Subcutaneous abdominal adipose tissue (tissue), 5 donors: Measurements from ENCODE around the gene IKZF4.

ENCODE experiments used
- H3K27ac ChIP-seq: one replicate; pipeline ENCODE4 v1.7.0; 2013; ENCODE audit warnings: low read depth, mild to moderate bottlenecking, inconsistent platforms, low read length, moderate library complexity
- H3K27me3 ChIP-seq, 5 donors: one replicate each; pipeline ENCODE4 v1.7.0; 2013; ENCODE audit warnings: low read length in 5 of 5, inconsistent platforms in 1 of 5; ENCODE audit not compliant: control insufficient read depth in 5 of 5, insufficient read depth in 4 of 5
- H3K36me3 ChIP-seq, 5 donors: one replicate each; pipeline ENCODE4 v1.7.0; 2013; ENCODE audit warnings: low read length in 5 of 5; ENCODE audit not compliant: control insufficient read depth in 5 of 5, insufficient read depth in 5 of 5
- H3K4me1 ChIP-seq, 5 donors: one replicate each; pipeline ENCODE4 v1.7.0; 2013; ENCODE audit warnings: low read length in 5 of 5, mild to moderate bottlenecking in 3 of 5, moderate library complexity in 1 of 5; ENCODE audit not compliant: control insufficient read depth in 5 of 5, insufficient read depth in 5 of 5
- H3K4me3 ChIP-seq, 5 donors: one replicate each; pipeline ENCODE4 v1.7.0; 2013; ENCODE audit warnings: low read length in 5 of 5, low read depth in 1 of 5
- H3K9ac ChIP-seq, 5 donors: one replicate each; pipeline ENCODE4 v1.7.0; 2013; ENCODE audit warnings: low read length in 5 of 5, mild to moderate bottlenecking in 4 of 5, moderate library complexity in 3 of 5
- H3K9me3 ChIP-seq, 5 donors: one replicate each; pipeline ENCODE4 v1.7.0; 2013; ENCODE audit warnings: low read length in 5 of 5; ENCODE audit not compliant: control insufficient read depth in 5 of 5
- donor health status: healthy.
- donor health status: healthy.
- donor health status: healthy.
- donor health status: healthy.
- donor health status: healthy.

Gene IKZF4

GRCh38 chr12:56011509-56012090, 9.2 kb upstream of the IKZF4 start:
- Histone ChIP-seq H3K9ac (no peak overlapping the region), H3K9me3 (no peaks in the 10 kb centered on the region), H3K27ac (no peak overlapping the region), H3K4me1 (peaks cover 1 to 32% (median 30%) of the 10 kb centered on the region in 5 donors), H3K27me3 (no peaks in the 10 kb centered on the region), H3K36me3 (peaks cover 0 to 3% (median 0%) of the 10 kb centered on the region in 5 donors), H3K4me3 (no peak overlapping the region)

GRCh38 chr12:56013482-56013881, 7.4 kb upstream of the IKZF4 start:
- Histone ChIP-seq H3K27ac (no peak overlapping the region), H3K4me1 (peaks cover 0 to 19% (median 17%) of the 10 kb centered on the region in 5 donors), H3K9ac (no peak overlapping the region), H3K27me3 (no peaks in the 10 kb centered on the region), H3K36me3 (peaks cover 0 to 9% (median 5%) of the 10 kb centered on the region in 5 donors), H3K9me3 (no peaks in the 10 kb centered on the region), H3K4me3 (no peak overlapping the region)

- H3K27ac ChIP-seq, result no peak overlapping the region
- H3K4me3 ChIP-seq, result no peak overlapping the region
- peaks cover 0 to 14% (median 12%) of the 10 kb centered on the region in 5 donors for H3K4me1 ChIP-seq
- H3K9me3 ChIP-seq, result no peaks in the 10 kb centered on the region
- peaks cover 0 to 12% (median 6%) of the 10 kb centered on the region in 5 donors for H3K36me3 ChIP-seq
- H3K27me3 ChIP-seq, result no peaks in the 10 kb centered on the region
- H3K9ac ChIP-seq, result no peak overlapping the region
These were observed 6.6 kb upstream of the IKZF4 start for GRCh38 chr12:56014205-56014604.

- Histone ChIP-seq H3K36me3 (peaks cover 0 to 15% (median 8%) of the 10 kb centered on the region in 5 donors), H3K4me3 (no peak overlapping the region), H3K4me1 (peaks cover 0 to 22% (median 18%) of the 10 kb centered on the region in 5 donors), H3K9me3 (no peaks in the 10 kb centered on the region), H3K27ac (no peak overlapping the region), H3K27me3 (no peaks in the 10 kb centered on the region), H3K9ac (no peak overlapping the region)
These were observed 3.7 kb upstream of the IKZF4 start for GRCh38 chr12:56017181-56017580.

GRCh38 chr12:56018356-56018755, 2.5 kb upstream of the IKZF4 start:
- H3K9ac ChIP-seq, result no peak overlapping the region
- H3K27ac ChIP-seq, result no peak overlapping the region
- no peaks in the 10 kb centered on the region for H3K9me3 ChIP-seq
- H3K36me3 ChIP-seq, result peaks cover 0 to 15% (median 8%) of the 10 kb centered on the region in 5 donors
- H3K4me3 ChIP-seq, result no peak overlapping the region
- H3K4me1 ChIP-seq, result peaks cover 0 to 23% (median 18%) of the 10 kb centered on the region in 5 donors
- no peaks in the 10 kb centered on the region for H3K27me3 ChIP-seq

- H3K9me3 ChIP-seq, result no peaks in the 10 kb centered on the region
- peaks cover 0 to 23% (median 18%) of the 10 kb centered on the region in 5 donors for H3K4me1 ChIP-seq
- peak overlapping the region; percentile 37 for H3K27ac ChIP-seq
- H3K36me3 ChIP-seq, result peaks cover 0 to 38% (median 16%) of the 10 kb centered on the region in 5 donors
- peak overlapping the region in 4 of 5 donors; percentile 4 to 52 (median 28) for H3K9ac ChIP-seq
- peak overlapping the region; percentile 10 to 64 (median 36) for H3K4me3 ChIP-seq
- H3K27me3 ChIP-seq, result no peaks in the 10 kb centered on the region
These were observed 1.1 kb downstream of the IKZF4 start for GRCh38 chr12:56021889-56022497.

- Histone ChIP-seq H3K36me3 (peaks cover 0 to 50% (median 34%) of the 10 kb centered on the region in 5 donors), H3K4me3 (no peak overlapping the region), H3K9ac (peak overlapping the region in 2 of 5 donors; percentile 6 to 52), H3K9me3 (no peaks in the 10 kb centered on the region), H3K27me3 (no peaks in the 10 kb centered on the region), H3K4me1 (peaks cover 0 to 11% (median 4%) of the 10 kb centered on the region in 5 donors), H3K27ac (peak overlapping the region; percentile 21)
These were observed 7.8 kb downstream of the IKZF4 start for GRCh38 chr12:56028511-56029165.

- H3K27me3 ChIP-seq, result no peaks in the 10 kb centered on the region
- peak overlapping the region in 3 of 5 donors; percentile 6 to 52 (median 43) for H3K9ac ChIP-seq
- H3K27ac ChIP-seq, result peak overlapping the region; percentile 21
- H3K4me3 ChIP-seq, result no peak overlapping the region
- peaks cover 0 to 11% (median 4%) of the 10 kb centered on the region in 5 donors for H3K4me1 ChIP-seq
- H3K9me3 ChIP-seq, result no peaks in the 10 kb centered on the region
- H3K36me3 ChIP-seq, result peaks cover 0 to 52% (median 34%) of the 10 kb centered on the region in 5 donors
These were observed 8.3 kb downstream of the IKZF4 start for GRCh38 chr12:56029166-56029519.

GRCh38 chr12:56029666-56030293, 8.9 kb downstream of the IKZF4 start:
- peak overlapping the region; percentile 21 for H3K27ac ChIP-seq

More at GRCh38 chr12:56029666-56030293, 8.9 kb downstream of the IKZF4 start:
- H3K27me3 ChIP-seq, result no peaks in the 10 kb centered on the region
- H3K4me1 ChIP-seq, result peaks cover 0 to 11% (median 4%) of the 10 kb centered on the region in 5 donors
- no peak overlapping the region for H3K4me3 ChIP-seq
- no peaks in the 10 kb centered on the region for H3K9me3 ChIP-seq
- H3K36me3 ChIP-seq, result peaks cover 0 to 54% (median 41%) of the 10 kb centered on the region in 5 donors
- peak overlapping the region in 2 of 5 donors; percentile 43 to 52 for H3K9ac ChIP-seq
